ENCODE measurements around the gene MRLN.
"Not testable (repeated sequence)": the region's sequence is repeated elsewhere in the genome, so short reads cannot be mapped to it uniquely, and the experiment has no call there.

The MRLN gene

GRCh38 chr10:59734014-59734462, 19.2 kb downstream of the MRLN start:
- H2BK12ac ChIP-seq (ENCODE audit: low read length), result no peak overlapping the region
- H3K79me2 ChIP-seq (ENCODE audit: control insufficient read depth, insufficient read depth, low read length, poor library complexity), result no peaks in the 10 kb centered on the region
- no peak overlapping the region for H3K27ac ChIP-seq (ENCODE audit: low read depth, low read length)
- no peaks in the 10 kb centered on the region for H3K79me1 ChIP-seq (ENCODE audit: low read length)
- H3K27me3 ChIP-seq (ENCODE audit: insufficient read depth, low read length), result no peaks in the 10 kb centered on the region
- no peak overlapping the region for H4K91ac ChIP-seq (ENCODE audit: low read depth, low read length)
- no peaks in the 10 kb centered on the region for H3K4me1 ChIP-seq (ENCODE audit: control insufficient read depth in 1 of 2, insufficient read depth in 2 of 2, low read length in 2 of 2)
- H4K8ac ChIP-seq (ENCODE audit: low read depth, low read length), result no peak overlapping the region
- no peak overlapping the region for H3K23ac ChIP-seq (ENCODE audit: low read length)
- no peak overlapping the region for H2AK5ac ChIP-seq (ENCODE audit: low read length)
- H2BK5ac ChIP-seq (ENCODE audit: low read depth, low read length, poor library complexity), result no peak overlapping the region
- H2AFZ ChIP-seq (ENCODE audit: insufficient read depth, low read length, poor library complexity), result no peak overlapping the region
- no peak overlapping the region for H3K9ac ChIP-seq (ENCODE audit: low read length)
- H3K4me2 ChIP-seq (ENCODE audit: low read length), result no peak overlapping the region
- no peaks in the 10 kb centered on the region for H3K9me3 ChIP-seq (ENCODE audit: insufficient read depth, low read depth, low read length)
- H4K12ac ChIP-seq (ENCODE audit: low read depth, low read length), result no peak overlapping the region
- H3K36me3 ChIP-seq (ENCODE audit: control insufficient read depth in 1 of 2, insufficient read depth in 2 of 2, low read length in 2 of 2), result no peaks in the 10 kb centered on the region
- no peak overlapping the region for H3K18ac ChIP-seq (ENCODE audit: low read length)
- H3K14ac ChIP-seq (ENCODE audit: low read length), result no peak overlapping the region
- no peak overlapping the region for H3K4ac ChIP-seq (ENCODE audit: low read depth, low read length)
- no peak for DNase-seq
- WGBS (ENCODE audit: extremely low coverage, insufficient coverage, insufficient read length), result no CpG with 5 or more reads among the region's 3 CpGs
- H3K4me3 ChIP-seq (ENCODE audit: low read depth, low read length), result no peak overlapping the region
- no peak overlapping the region for H2BK120ac ChIP-seq (ENCODE audit: insufficient read depth, low read length, poor library complexity)

GRCh38 chr10:59733321-59734013, 19.8 kb downstream of the MRLN start:
- not testable (repeated sequence) for H3K4me2 ChIP-seq (ENCODE audit: low read length); H3K79me2 ChIP-seq (ENCODE audit: control insufficient read depth, insufficient read depth, low read length, poor library complexity); H3K4me1 ChIP-seq (ENCODE audit: control insufficient read depth in 1 of 2, insufficient read depth in 2 of 2, low read length in 2 of 2); H2BK12ac ChIP-seq (ENCODE audit: low read length); H2AK5ac ChIP-seq (ENCODE audit: low read length); H4K91ac ChIP-seq (ENCODE audit: low read depth, low read length); H3K9me3 ChIP-seq (ENCODE audit: insufficient read depth, low read depth, low read length); H3K9ac ChIP-seq (ENCODE audit: low read length); H2AFZ ChIP-seq (ENCODE audit: insufficient read depth, low read length, poor library complexity); H4K12ac ChIP-seq (ENCODE audit: low read depth, low read length); H2BK120ac ChIP-seq (ENCODE audit: insufficient read depth, low read length, poor library complexity); H3K4ac ChIP-seq (ENCODE audit: low read depth, low read length); H2BK5ac ChIP-seq (ENCODE audit: low read depth, low read length, poor library complexity); H3K79me1 ChIP-seq (ENCODE audit: low read length); H4K8ac ChIP-seq (ENCODE audit: low read depth, low read length); H3K4me3 ChIP-seq (ENCODE audit: low read depth, low read length); H3K36me3 ChIP-seq (ENCODE audit: control insufficient read depth in 1 of 2, insufficient read depth in 2 of 2, low read length in 2 of 2); H3K27me3 ChIP-seq (ENCODE audit: insufficient read depth, low read length); H3K27ac ChIP-seq (ENCODE audit: low read depth, low read length); H3K14ac ChIP-seq (ENCODE audit: low read length); H3K18ac ChIP-seq (ENCODE audit: low read length); DNase-seq; H3K23ac ChIP-seq (ENCODE audit: low read length)
- no CpG with 5 or more reads among the region's 16 CpGs for WGBS (ENCODE audit: extremely low coverage, insufficient coverage, insufficient read length)

- H3K36me3 ChIP-seq (ENCODE audit: control insufficient read depth in 1 of 2, insufficient read depth in 2 of 2, low read length in 2 of 2); DNase-seq; H4K8ac ChIP-seq (ENCODE audit: low read depth, low read length); H2BK12ac ChIP-seq (ENCODE audit: low read length); H2AK5ac ChIP-seq (ENCODE audit: low read length); H3K4me2 ChIP-seq (ENCODE audit: low read length); H3K27me3 ChIP-seq (ENCODE audit: insufficient read depth, low read length); H3K18ac ChIP-seq (ENCODE audit: low read length); H3K4ac ChIP-seq (ENCODE audit: low read depth, low read length); H3K4me1 ChIP-seq (ENCODE audit: control insufficient read depth in 1 of 2, insufficient read depth in 2 of 2, low read length in 2 of 2); H2AFZ ChIP-seq (ENCODE audit: insufficient read depth, low read length, poor library complexity); H3K4me3 ChIP-seq (ENCODE audit: low read depth, low read length); H3K79me2 ChIP-seq (ENCODE audit: control insufficient read depth, insufficient read depth, low read length, poor library complexity); H2BK120ac ChIP-seq (ENCODE audit: insufficient read depth, low read length, poor library complexity); H3K27ac ChIP-seq (ENCODE audit: low read depth, low read length); H4K12ac ChIP-seq (ENCODE audit: low read depth, low read length); H3K9me3 ChIP-seq (ENCODE audit: insufficient read depth, low read depth, low read length); H3K14ac ChIP-seq (ENCODE audit: low read length); H4K91ac ChIP-seq (ENCODE audit: low read depth, low read length); H3K9ac ChIP-seq (ENCODE audit: low read length); H2BK5ac ChIP-seq (ENCODE audit: low read depth, low read length, poor library complexity); H3K23ac ChIP-seq (ENCODE audit: low read length); H3K79me1 ChIP-seq (ENCODE audit: low read length): not testable (repeated sequence)
- WGBS (ENCODE audit: extremely low coverage, insufficient coverage, insufficient read length), result no CpG with 5 or more reads among the region's 4 CpGs
Observed at GRCh38 chr10:59732849-59733248, 20.4 kb downstream of the MRLN start.

GRCh38 chr10:59729167-59729566, 24.1 kb downstream of the MRLN start:
- not testable (repeated sequence) for H3K9ac ChIP-seq (ENCODE audit: low read length); H2BK5ac ChIP-seq (ENCODE audit: low read depth, low read length, poor library complexity); H3K36me3 ChIP-seq (ENCODE audit: control insufficient read depth in 1 of 2, insufficient read depth in 2 of 2, low read length in 2 of 2); H3K4ac ChIP-seq (ENCODE audit: low read depth, low read length); H4K91ac ChIP-seq (ENCODE audit: low read depth, low read length); H2BK12ac ChIP-seq (ENCODE audit: low read length); H3K14ac ChIP-seq (ENCODE audit: low read length); H3K23ac ChIP-seq (ENCODE audit: low read length); H3K79me1 ChIP-seq (ENCODE audit: low read length); H3K4me1 ChIP-seq (ENCODE audit: control insufficient read depth in 1 of 2, insufficient read depth in 2 of 2, low read length in 2 of 2); H3K9me3 ChIP-seq (ENCODE audit: insufficient read depth, low read depth, low read length); H3K4me3 ChIP-seq (ENCODE audit: low read depth, low read length); H2BK120ac ChIP-seq (ENCODE audit: insufficient read depth, low read length, poor library complexity); H2AK5ac ChIP-seq (ENCODE audit: low read length); H2AFZ ChIP-seq (ENCODE audit: insufficient read depth, low read length, poor library complexity); H4K12ac ChIP-seq (ENCODE audit: low read depth, low read length); H4K8ac ChIP-seq (ENCODE audit: low read depth, low read length); H3K4me2 ChIP-seq (ENCODE audit: low read length); H3K18ac ChIP-seq (ENCODE audit: low read length); H3K79me2 ChIP-seq (ENCODE audit: control insufficient read depth, insufficient read depth, low read length, poor library complexity); H3K27me3 ChIP-seq (ENCODE audit: insufficient read depth, low read length); H3K27ac ChIP-seq (ENCODE audit: low read depth, low read length)
- WGBS (ENCODE audit: extremely low coverage, insufficient coverage, insufficient read length), result no CpG with 5 or more reads among the region's 4 CpGs
- peak; percentile 43 to 55 for DNase-seq
